ENCODE data around the gene OPA3. TPM values are rescaled to one million over a fixed set of nuclear protein-coding genes. Genes with fewer than 3 reads are reported as not detected.

OPA3 gene
- total RNA-seq, 2 donors from 2014 or later = 7.2 to 14.5 TPM

- H3K4me3 ChIP-seq = no peak overlapping the region
- 87% methylated on average over 50 of the region's 50 CpGs for WGBS
- H3K9me3 ChIP-seq = no peaks in the 10 kb centered on the region
- peaks cover 13% of the 10 kb centered on the region for H3K4me1 ChIP-seq (replicated peaks)
- intact Hi-C loops (cut with DNase I) = no loop called here
- TF ChIP-seq POLR2AphosphoS5 (IDR thresholded peaks at IDR 0.05) (no peak), CTCF (IDR thresholded peaks at IDR 0.05) (no peak), POLR2A (IDR thresholded peaks at IDR 0.05) (no peak)
- no peak overlapping the region for H3K27ac ChIP-seq
- H3K36me3 ChIP-seq = peaks cover 0 to 23% of the 10 kb centered on the region in 2 donors
- no peak for DNase-seq (ENCODE audit: low spot score)
- H3K27me3 ChIP-seq (replicated peaks; ENCODE audit: insufficient read depth) = no peaks in the 10 kb centered on the region
Observed at GRCh38 chr19:45517641-45518468, 66.7 kb downstream of the OPA3 start.

GRCh38 chr19:45517238-45517637, 67.4 kb downstream of the OPA3 start:
- H3K4me3 ChIP-seq = no peak overlapping the region
- peaks cover 13% of the 10 kb centered on the region for H3K4me1 ChIP-seq (replicated peaks)
- no peak overlapping the region for H3K27ac ChIP-seq
- intact Hi-C loops (cut with DNase I) = no loop called here
- peaks cover 0 to 18% of the 10 kb centered on the region in 2 donors for H3K36me3 ChIP-seq
- no peak for DNase-seq (ENCODE audit: low spot score)
- WGBS = 50% methylated on average over 7 of the region's 7 CpGs
- TF ChIP-seq POLR2A (IDR thresholded peaks at IDR 0.05) (no peak), CTCF (IDR thresholded peaks at IDR 0.05) (no peak), POLR2AphosphoS5 (IDR thresholded peaks at IDR 0.05) (no peak)
- no peaks in the 10 kb centered on the region for H3K9me3 ChIP-seq
- no peaks in the 10 kb centered on the region for H3K27me3 ChIP-seq (replicated peaks; ENCODE audit: insufficient read depth)

- no peaks in the 10 kb centered on the region for H3K27me3 ChIP-seq (replicated peaks; ENCODE audit: insufficient read depth)
- no peak overlapping the region for H3K4me3 ChIP-seq
- no peak for DNase-seq (ENCODE audit: low spot score)
- peaks cover 21% of the 10 kb centered on the region for H3K4me1 ChIP-seq (replicated peaks)
- WGBS = 74% methylated on average over 9 of the region's 9 CpGs
- no peaks in the 10 kb centered on the region for H3K9me3 ChIP-seq
- no peak overlapping the region for H3K27ac ChIP-seq
- intact Hi-C loops (cut with DNase I) = no loop called here
- TF ChIP-seq POLR2AphosphoS5 (IDR thresholded peaks at IDR 0.05) (no peak), CTCF (IDR thresholded peaks at IDR 0.05) (no peak), POLR2A (IDR thresholded peaks at IDR 0.05) (no peak)
- H3K36me3 ChIP-seq = peaks cover 0 to 10% of the 10 kb centered on the region in 2 donors
Observed at GRCh38 chr19:45515807-45516401, 68.7 kb downstream of the OPA3 start.

- Histone ChIP-seq H3K36me3 (peaks cover 0 to 10% of the 10 kb centered on the region in 2 donors), H3K4me1 (replicated peaks) (peaks cover 21% of the 10 kb centered on the region), H3K9me3 (no peaks in the 10 kb centered on the region), H3K27ac (peak overlapping the region; percentile 66), H3K4me3 (no peak overlapping the region), H3K27me3 (replicated peaks; ENCODE audit: insufficient read depth) (no peaks in the 10 kb centered on the region)
- no peak for DNase-seq (ENCODE audit: low spot score)
- no peak for TF ChIP-seq CTCF (IDR thresholded peaks at IDR 0.05)
- TF ChIP-seq POLR2AphosphoS5 (IDR thresholded peaks at IDR 0.05) = no peak
- no peak for TF ChIP-seq POLR2A (IDR thresholded peaks at IDR 0.05)
- 85% methylated on average over 10 of the region's 10 CpGs for WGBS
- intact Hi-C loops (cut with DNase I) = no loop called here
Observed at GRCh38 chr19:45515081-45515624, 69.4 kb downstream of the OPA3 start.
